Right lobe of liver (tissue), 4 donors: ENCODE data around the gene FGFR1OP2.

Source experiments
- CTCF ChIP-seq, 4 donors: fragments of 200-600 bp in 3 of 4; fragments of 450-650 bp in 1 of 4; IDR thresholded peaks; one replicate each; pipeline versions ENCODE4 v1.5.1 to v1.8.0; 2016 to 2022; ENCODE audit warnings: antibody characterized with exemption in 4 of 4, mild to moderate bottlenecking in 2 of 4
- POLR2A ChIP-seq: fragments of 450-650 bp; IDR thresholded peaks from one replicate; pipeline ENCODE4 v1.6.1; 2017; ENCODE audit warnings: antibody characterized with exemption, mild to moderate bottlenecking
- donor health status: DM: no; HTN: no; CAD: no.
- donor health status: DM: no; HTN: no; CAD: no.
- donor health status: DM: no; HTN: yes; CAD: no.

GRCh38 chr12:27012982-27013255 lies 74.6 kb downstream of the FGFR1OP2 start:
- TF ChIP-seq CTCF (IDR thresholded peaks at IDR 0.05) (no peak), POLR2A (no peak)
